ENCODE data around the gene CH25H. TPM values are rescaled to one million over a fixed set of nuclear protein-coding genes. Genes with fewer than 3 reads are reported as not detected.

The CH25H gene
- total RNA-seq, 1 experiment from 2014 or later: 0.06 TPM

DNA sequence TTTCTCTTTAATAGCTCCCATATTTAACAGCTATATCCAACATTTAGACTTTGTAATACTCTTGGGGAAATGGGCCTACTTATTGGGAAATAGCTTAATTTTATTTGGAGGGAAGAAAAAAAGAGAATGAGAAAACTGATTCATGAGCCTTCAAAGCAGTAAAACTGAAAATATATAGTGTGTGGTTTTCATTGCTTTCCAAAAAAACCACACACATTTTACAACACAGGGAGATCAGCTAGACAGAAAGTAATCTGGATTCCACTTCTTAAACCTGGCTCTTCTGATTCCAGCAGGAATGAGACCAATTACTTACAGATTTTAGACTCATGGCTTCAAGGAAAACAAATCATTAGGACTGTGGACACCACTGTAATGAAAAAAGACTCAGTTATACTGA is 48.7 kb downstream of the CH25H start:
- DNase-seq (ENCODE audit: low read depth): peak; percentile 51

DNA sequence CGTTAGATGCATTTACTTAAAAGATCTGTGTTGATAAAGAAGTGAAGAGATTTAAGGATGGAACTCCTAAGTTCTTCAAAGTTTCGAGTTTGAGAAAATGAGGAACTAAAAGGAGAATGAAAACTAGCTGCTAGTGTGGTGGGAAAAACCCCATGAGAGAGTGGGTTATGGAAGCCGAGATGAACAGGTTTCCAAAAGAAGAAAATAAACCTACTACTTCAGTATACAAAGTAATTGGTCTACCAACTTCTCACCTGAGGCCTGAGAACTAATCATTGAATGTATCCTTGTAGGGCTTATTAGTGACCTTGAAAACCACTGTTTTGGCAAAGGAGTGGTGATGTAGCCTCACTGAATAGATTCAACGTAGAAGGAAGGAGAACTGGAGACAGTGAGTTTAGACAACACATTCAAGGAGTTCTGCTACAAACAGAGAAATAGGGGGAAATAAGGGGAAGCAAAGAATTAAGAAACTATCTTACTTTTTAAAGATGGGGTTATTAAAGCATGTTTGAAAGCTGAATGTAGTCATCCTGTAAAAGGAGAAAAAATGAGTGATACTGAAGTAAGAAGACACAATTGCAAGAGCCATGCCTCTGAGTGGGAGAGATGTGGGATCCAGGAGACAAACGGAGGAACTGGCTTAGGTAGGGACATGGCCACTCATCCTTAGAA is 50.8 kb downstream of the CH25H start:
- DNase-seq (ENCODE audit: low read depth): no peak

Other genes starting within 250 kb of the CH25H start
- 55.0 and 55.7 TPM in 2 replicates for gene FAS, start 216.5 kb downstream of the CH25H start, total RNA-seq (2014; rRNA removed)
- gene LIPA, start 44.5 kb upstream of the CH25H start, total RNA-seq (2014; rRNA removed): 53.5 and 55.6 TPM in 2 replicates
- gene IFIT2, start 94.7 kb upstream of the CH25H start, total RNA-seq (2014; rRNA removed): 3.9 and 9.0 TPM in 2 replicates
- gene IFIT3, start 120.7 kb upstream of the CH25H start, total RNA-seq (2014; rRNA removed): 15.6 and 32.0 TPM in 2 replicates
- gene IFIT1B, start 170.7 kb upstream of the CH25H start, total RNA-seq (2014; rRNA removed): not detected in 2 replicates
- gene IFIT1, start 185.3 kb upstream of the CH25H start, total RNA-seq (2014; rRNA removed): 33.3 and 70.9 TPM in 2 replicates
- 32.1 and 40.5 TPM in 2 replicates for gene IFIT5, start 207.3 kb upstream of the CH25H start, total RNA-seq (2014; rRNA removed)

Measured in LHCN-M2 (cell line).